Effector memory CD4-positive, alpha-beta T cell (primary cell): ENCODE results near the gene CLASP1.

Experiments
- DNase-seq, 3 donors: peaks; one replicate each; pipeline ENCODE4 v3.0.0-alpha.2; 2020
- H3K27ac ChIP-seq: 2 replicates; pipeline ENCODE4 v1.7.0; 2013; ENCODE audit warnings: mild to moderate bottlenecking, low read length, moderate library complexity; ENCODE audit not compliant: insufficient read depth, poor library complexity, severe bottlenecking
- H3K27me3 ChIP-seq: replicated peaks from 2 replicates; pipeline ENCODE4 v1.7.0; 2013; ENCODE audit warnings: mild to moderate bottlenecking, low read length; ENCODE audit not compliant: insufficient read depth, control insufficient read depth, poor library complexity, severe bottlenecking
- H3K36me3 ChIP-seq: 2 replicates; pipeline ENCODE4 v1.7.0; 2013; ENCODE audit warnings: mild to moderate bottlenecking, low read length, moderate library complexity; ENCODE audit not compliant: control insufficient read depth, insufficient read depth
- H3K4me1 ChIP-seq: 2 replicates; pipeline ENCODE4 v1.7.0; 2013; ENCODE audit warnings: low read length, mild to moderate bottlenecking; ENCODE audit not compliant: control insufficient read depth, insufficient read depth, poor library complexity, severe bottlenecking
- H3K4me3 ChIP-seq: 2 replicates; pipeline ENCODE4 v1.7.0; 2013; ENCODE audit warnings: low read length, low read depth, mild to moderate bottlenecking; ENCODE audit not compliant: insufficient read depth, poor library complexity, severe bottlenecking
- H3K9me3 ChIP-seq: 2 replicates; pipeline ENCODE4 v1.7.0; 2013; ENCODE audit warnings: mild to moderate bottlenecking, low read length, moderate library complexity; ENCODE audit not compliant: control insufficient read depth

CLASP1 gene

DNA sequence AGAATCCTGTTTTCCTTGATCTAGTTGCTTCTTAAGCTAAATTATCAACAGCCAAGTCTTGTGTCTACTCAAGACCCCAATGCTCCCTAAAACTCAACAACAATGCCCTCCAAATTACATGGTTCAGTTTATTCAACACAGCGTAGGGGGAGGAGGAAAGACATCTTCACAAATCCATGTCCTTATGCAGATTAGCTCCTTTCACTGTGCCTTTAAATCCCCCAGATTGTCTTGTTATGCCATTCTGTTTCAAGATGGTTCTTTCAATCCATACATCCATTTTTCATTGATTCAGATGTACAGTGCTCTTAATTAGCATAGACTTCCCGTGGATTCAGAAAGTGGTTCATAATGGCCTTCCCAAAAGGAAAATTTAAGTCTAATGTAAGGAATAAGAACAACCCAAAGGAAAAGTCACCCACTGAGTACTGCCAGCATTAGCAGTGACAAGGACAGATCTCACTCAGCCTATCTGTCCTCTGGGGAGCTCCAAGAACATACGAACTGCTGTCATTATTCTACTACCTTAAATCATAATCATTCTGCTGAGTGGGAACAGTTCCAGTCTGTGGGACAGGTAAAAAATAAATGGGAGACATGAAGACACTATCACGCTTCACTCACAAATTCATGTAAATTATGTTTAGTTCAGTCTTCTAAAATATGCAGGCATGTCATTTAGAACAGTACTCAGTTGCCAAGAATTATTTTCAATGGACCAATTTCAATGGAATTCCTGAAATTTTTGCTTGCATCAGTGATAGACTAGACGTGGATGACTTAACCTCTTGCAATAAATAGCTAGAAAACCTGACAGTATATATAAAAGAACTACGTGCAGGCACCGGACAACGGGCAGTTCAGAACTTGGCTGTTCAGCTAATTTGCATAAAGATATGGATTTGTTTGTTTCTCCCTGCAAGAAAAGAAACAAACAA lies 177.5 kb downstream of the CLASP1 start:
- Histone ChIP-seq H3K36me3 (peaks cover 24% of the 10 kb centered on the region), H3K9me3 (no peaks in the 10 kb centered on the region), H3K27ac (no peak overlapping the region), H3K4me3 (no peak overlapping the region), H3K4me1 (no peaks in the 10 kb centered on the region), H3K27me3 (no peaks in the 10 kb centered on the region)
- no peak for DNase-seq

GRCh38 chr2:121470917-121471316 lies 178.3 kb downstream of the CLASP1 start:
- no peak overlapping the region for H3K27ac ChIP-seq
- H3K9me3 ChIP-seq: no peaks in the 10 kb centered on the region
- H3K4me1 ChIP-seq: no peaks in the 10 kb centered on the region
- H3K27me3 ChIP-seq: no peaks in the 10 kb centered on the region
- peaks cover 27% of the 10 kb centered on the region for H3K36me3 ChIP-seq
- no peak for DNase-seq
- no peak overlapping the region for H3K4me3 ChIP-seq

- no peak for DNase-seq
These were observed 179.9 kb downstream of the CLASP1 start for GRCh38 chr2:121469356-121469755.

DNA sequence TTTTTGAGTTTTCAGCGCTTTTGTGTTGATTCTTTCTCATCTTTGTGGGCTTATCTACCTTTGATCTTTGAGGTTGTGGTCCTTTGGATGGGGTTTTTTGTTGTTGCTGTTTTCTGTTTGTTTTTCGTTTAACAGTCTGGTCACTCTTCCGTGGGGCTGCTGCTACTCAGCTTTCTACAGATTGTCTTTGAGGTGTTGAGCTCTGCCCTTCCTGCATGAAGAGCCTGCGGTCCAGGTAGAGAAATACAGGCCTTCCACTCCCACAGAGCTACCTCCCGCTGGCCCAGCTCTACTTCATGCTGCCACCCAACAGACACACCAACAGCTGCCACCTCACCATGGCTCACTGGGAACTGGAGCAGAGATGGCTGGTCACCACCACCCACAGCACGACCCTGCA lies 180.3 kb downstream of the CLASP1 start:
- H3K9me3 ChIP-seq: no peaks in the 10 kb centered on the region
- no peak overlapping the region for H3K4me3 ChIP-seq
- H3K36me3 ChIP-seq: peaks cover 28% of the 10 kb centered on the region
- no peaks in the 10 kb centered on the region for H3K27me3 ChIP-seq
- no peak for DNase-seq
- no peak overlapping the region for H3K27ac ChIP-seq
- no peaks in the 10 kb centered on the region for H3K4me1 ChIP-seq

More at GRCh38 chr2:121469356-121469755, 179.9 kb downstream of the CLASP1 start:
- no peak overlapping the region for H3K27ac ChIP-seq
- H3K4me3 ChIP-seq: no peak overlapping the region
- no peaks in the 10 kb centered on the region for H3K4me1 ChIP-seq
- H3K27me3 ChIP-seq: no peaks in the 10 kb centered on the region
- H3K9me3 ChIP-seq: no peaks in the 10 kb centered on the region
- peaks cover 28% of the 10 kb centered on the region for H3K36me3 ChIP-seq

DNA sequence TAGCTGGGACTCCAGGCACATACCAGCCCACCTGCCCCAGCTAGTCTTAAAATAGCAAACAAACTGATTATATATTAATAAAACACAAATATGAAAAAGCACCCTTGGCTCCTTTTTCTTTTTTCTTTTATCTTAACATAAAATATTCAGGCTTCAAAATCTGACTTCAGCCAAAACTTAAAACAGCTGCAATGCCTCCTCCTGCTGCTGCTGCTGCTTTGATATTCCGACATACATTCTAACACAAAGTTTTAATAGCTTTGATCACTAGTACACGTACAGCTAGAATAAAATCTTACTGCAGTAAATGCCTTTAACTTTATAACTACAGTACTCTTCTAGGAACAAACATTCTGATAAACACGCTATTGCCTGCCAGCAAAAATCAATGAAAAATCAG lies 190.0 kb downstream of the CLASP1 start:
- Histone ChIP-seq H3K4me3 (no peak overlapping the region), H3K4me1 (no peaks in the 10 kb centered on the region), H3K36me3 (peaks cover 47% of the 10 kb centered on the region), H3K9me3 (no peaks in the 10 kb centered on the region), H3K27me3 (no peaks in the 10 kb centered on the region), H3K27ac (no peak overlapping the region)
- no peak for DNase-seq

- Histone ChIP-seq H3K27ac (no peak overlapping the region), H3K27me3 (no peaks in the 10 kb centered on the region), H3K9me3 (no peaks in the 10 kb centered on the region), H3K36me3 (peaks cover 52% of the 10 kb centered on the region), H3K4me3 (no peak overlapping the region), H3K4me1 (no peaks in the 10 kb centered on the region)
- no peak for DNase-seq
These were observed 192.9 kb downstream of the CLASP1 start for GRCh38 chr2:121456325-121456724.

- Histone ChIP-seq H3K4me3 (no peak overlapping the region), H3K27ac (no peak overlapping the region), H3K9me3 (no peaks in the 10 kb centered on the region), H3K27me3 (no peaks in the 10 kb centered on the region), H3K4me1 (no peaks in the 10 kb centered on the region), H3K36me3 (peaks cover 54% of the 10 kb centered on the region)
- DNase-seq: no peak
These were observed 193.8 kb downstream of the CLASP1 start for GRCh38 chr2:121455446-121455845.

DNA sequence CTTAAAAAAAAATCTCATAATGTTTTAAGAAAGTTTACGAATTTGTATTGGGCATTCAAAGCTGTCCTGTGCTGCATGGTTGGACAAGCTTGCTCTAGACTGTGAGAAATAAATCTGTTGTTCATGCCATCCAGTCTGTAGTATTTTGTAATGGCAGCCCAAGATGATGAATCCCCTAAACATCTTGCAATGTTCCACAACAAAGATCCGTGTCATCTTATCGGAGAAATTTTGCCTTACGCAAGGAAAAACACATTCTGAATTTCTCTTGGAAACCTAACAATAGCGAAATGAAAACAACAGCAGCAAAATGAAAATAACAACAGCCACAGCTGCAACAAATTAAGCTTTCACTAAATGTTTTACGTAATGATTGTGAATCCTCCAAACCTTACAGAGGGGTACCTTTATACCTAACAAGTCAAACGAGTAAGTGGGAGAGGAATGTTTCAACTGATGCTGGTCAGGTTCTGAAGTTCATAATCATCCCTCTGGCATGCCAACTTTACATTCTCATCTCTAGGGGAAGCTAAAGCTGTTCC lies 194.6 kb downstream of the CLASP1 start:
- DNase-seq: no peak
- Histone ChIP-seq H3K4me1 (no peaks in the 10 kb centered on the region), H3K36me3 (peaks cover 56% of the 10 kb centered on the region), H3K27me3 (no peaks in the 10 kb centered on the region), H3K27ac (no peak overlapping the region), H3K9me3 (no peaks in the 10 kb centered on the region), H3K4me3 (no peak overlapping the region)

- no peak for DNase-seq
- H3K9me3 ChIP-seq: no peaks in the 10 kb centered on the region
- no peaks in the 10 kb centered on the region for H3K27me3 ChIP-seq
- no peak overlapping the region for H3K27ac ChIP-seq
- H3K4me3 ChIP-seq: no peak overlapping the region
- peaks cover 66% of the 10 kb centered on the region for H3K36me3 ChIP-seq
- no peaks in the 10 kb centered on the region for H3K4me1 ChIP-seq
These were observed 197.9 kb downstream of the CLASP1 start for GRCh38 chr2:121451398-121451797.

GRCh38 chr2:121450301-121450700 lies 199.0 kb downstream of the CLASP1 start:
- H3K27ac ChIP-seq: no peak overlapping the region

More at GRCh38 chr2:121450301-121450700, 199.0 kb downstream of the CLASP1 start:
- Histone ChIP-seq H3K4me3 (no peak overlapping the region), H3K9me3 (no peaks in the 10 kb centered on the region), H3K4me1 (no peaks in the 10 kb centered on the region), H3K36me3 (peaks cover 66% of the 10 kb centered on the region), H3K27me3 (no peaks in the 10 kb centered on the region)
- no peak for DNase-seq
